ENCODE results near the gene MTMR2. TPM values are rescaled to one million over a fixed set of nuclear protein-coding genes. Genes with fewer than 3 reads are reported as not detected.

Gene MTMR2
- total and polyA plus RNA-seq, 2 donors (not counting 3 experiments of a cell fraction or from before 2014, with no cell fraction given): 19.5 to 49.5 TPM

DNA sequence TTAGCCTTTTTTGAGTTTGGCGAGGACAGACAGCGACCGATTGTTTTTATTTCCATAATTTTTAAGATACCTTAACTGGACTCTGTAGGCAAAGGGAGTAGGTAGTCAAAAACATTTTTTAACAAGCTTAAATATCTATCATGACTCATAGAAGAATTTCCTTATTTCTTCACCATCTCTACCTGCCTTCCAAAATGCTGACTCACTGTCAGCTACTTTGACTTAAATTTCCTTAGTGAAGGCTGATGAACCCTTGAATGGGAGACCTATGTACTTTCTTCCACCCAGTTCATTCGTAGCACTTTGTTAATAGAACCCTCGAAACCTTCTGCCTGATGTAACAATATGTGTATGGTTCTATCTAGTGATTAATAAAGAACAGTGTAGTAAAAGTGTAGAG, 1.1 kb upstream of the MTMR2 start:
- Histone ChIP-seq H4K20me1 (replicated peaks; ENCODE audit: control insufficient read depth, extremely low read depth, insufficient read depth, low read length) (no peaks in the 10 kb centered on the region), H3K9me1 (replicated peaks; ENCODE audit: control insufficient read depth, extremely low read depth, insufficient read depth, low read length) (no peaks in the 10 kb centered on the region), H3K9ac (replicated peaks; ENCODE audit: extremely low read depth, insufficient read depth, low read length) (peak overlapping the region; percentile 100), H3K4me3 (replicated peaks in 1 of 3; ENCODE audit: insufficient read depth in 1 of 3, low read depth in 1 of 3, low read length in 3 of 3) (peak overlapping the region; percentile 7 to 99 (median 98)), H3K9me3 (replicated peaks; ENCODE audit: control insufficient read depth, insufficient read depth, low read length) (no peaks in the 10 kb centered on the region), H3K79me2 (ENCODE audit: control insufficient read depth, insufficient read depth, low read length) (peaks cover 39% of the 10 kb centered on the region), H2AFZ (ENCODE audit: low read depth, low read length) (peak overlapping the region; percentile 2), H3K4me1 (ENCODE audit: control insufficient read depth, extremely low read depth, insufficient read depth, low read length) (peaks cover 32% of the 10 kb centered on the region), H3K36me3 (ENCODE audit: control insufficient read depth in 2 of 2, extremely low read depth in 1 of 2, insufficient read depth in 2 of 2, low read length in 2 of 2) (no peaks in the 10 kb centered on the region), H3K27me3 (ENCODE audit: control insufficient read depth in 2 of 2, insufficient read depth in 2 of 2, low read length in 2 of 2) (no peaks in the 10 kb centered on the region), H3K4me2 (ENCODE audit: insufficient read depth, low read length) (peak overlapping the region; percentile 95), H3K27ac (ENCODE audit: insufficient read depth, low read depth, low read length) (peak overlapping the region; percentile 75)
- FAIRE-seq: no peak
- DNase-seq (ENCODE audit: low read depth, low spot score): no peak
- ChIA-PET CTCF (interaction anchor here (0.7 to 1.7 kb wide), 5 partner anchors 23 to 418 kb away, joined by 3 to 4 read pairs (median 3); partner anchors contain the start of gene MAML2), POLR2A (interaction anchor here (0.9 kb wide), 1 partner anchor 418 kb away, joined by 3 read pairs; no protein-coding TSS in a partner anchor)
- dilution Hi-C loops (cut with MboI; ENCODE audit: extremely low pct_ligation_motif_present, low sequenced_read_pairs) (no loop called here), intact Hi-C loops (cut with micrococcal nuclease) (loop anchor here (1.0 to 2.0 kb wide), 5 partner anchors 52 to 418 kb away; partner anchors contain the start of genes CEP57 and MAML2)
- no TSS peak for BruUV-seq (replicated peaks)
- TF ChIP-seq, protein P1, sequence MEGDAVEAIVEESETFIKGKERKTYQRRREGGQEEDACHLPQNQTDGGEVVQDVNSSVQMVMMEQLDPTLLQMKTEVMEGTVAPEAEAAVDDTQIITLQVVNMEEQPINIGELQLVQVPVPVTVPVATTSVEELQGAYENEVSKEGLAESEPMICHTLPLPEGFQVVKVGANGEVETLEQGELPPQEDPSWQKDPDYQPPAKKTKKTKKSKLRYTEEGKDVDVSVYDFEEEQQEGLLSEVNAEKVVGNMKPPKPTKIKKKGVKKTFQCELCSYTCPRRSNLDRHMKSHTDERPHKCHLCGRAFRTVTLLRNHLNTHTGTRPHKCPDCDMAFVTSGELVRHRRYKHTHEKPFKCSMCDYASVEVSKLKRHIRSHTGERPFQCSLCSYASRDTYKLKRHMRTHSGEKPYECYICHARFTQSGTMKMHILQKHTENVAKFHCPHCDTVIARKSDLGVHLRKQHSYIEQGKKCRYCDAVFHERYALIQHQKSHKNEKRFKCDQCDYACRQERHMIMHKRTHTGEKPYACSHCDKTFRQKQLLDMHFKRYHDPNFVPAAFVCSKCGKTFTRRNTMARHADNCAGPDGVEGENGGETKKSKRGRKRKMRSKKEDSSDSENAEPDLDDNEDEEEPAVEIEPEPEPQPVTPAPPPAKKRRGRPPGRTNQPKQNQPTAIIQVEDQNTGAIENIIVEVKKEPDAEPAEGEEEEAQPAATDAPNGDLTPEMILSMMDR (IDR thresholded peaks at IDR 0.05; ENCODE audit: extremely low read depth in 1 of 2, insufficient read depth in 1 of 2, low read depth in 1 of 2, low read length in 2 of 2): no peak
- TF ChIP-seq EZH2 (IDR thresholded peaks at IDR 0.05; ENCODE audit: borderline replicate concordance, low read depth, low read length, severe bottlenecking) (no peak), GATA2 (IDR thresholded peaks at IDR 0.05; ENCODE audit: insufficient read depth, insufficient read length, low read depth, low read length) (no peak), JUN (IDR thresholded peaks at IDR 0.05; ENCODE audit: borderline replicate concordance, insufficient read depth, insufficient read length, low read depth) (peak; percentile 21), FOS (IDR thresholded peaks at IDR 0.05; ENCODE audit: borderline replicate concordance, insufficient read depth, low read length) (peak; percentile 63)
- TF ChIP-seq, protein P2, sequence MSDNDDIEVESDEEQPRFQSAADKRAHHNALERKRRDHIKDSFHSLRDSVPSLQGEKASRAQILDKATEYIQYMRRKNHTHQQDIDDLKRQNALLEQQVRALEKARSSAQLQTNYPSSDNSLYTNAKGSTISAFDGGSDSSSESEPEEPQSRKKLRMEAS (IDR thresholded peaks at IDR 0.05; ENCODE audit: insufficient read depth, insufficient read length): no peak

Data from endothelial cell of umbilical vein (primary cell).